ENCODE results near the gene SMYD3.
"Not testable (repeated sequence)": the region's sequence is repeated elsewhere in the genome, so short reads cannot be mapped to it uniquely, and the experiment has no call there.

The SMYD3 gene

DNA sequence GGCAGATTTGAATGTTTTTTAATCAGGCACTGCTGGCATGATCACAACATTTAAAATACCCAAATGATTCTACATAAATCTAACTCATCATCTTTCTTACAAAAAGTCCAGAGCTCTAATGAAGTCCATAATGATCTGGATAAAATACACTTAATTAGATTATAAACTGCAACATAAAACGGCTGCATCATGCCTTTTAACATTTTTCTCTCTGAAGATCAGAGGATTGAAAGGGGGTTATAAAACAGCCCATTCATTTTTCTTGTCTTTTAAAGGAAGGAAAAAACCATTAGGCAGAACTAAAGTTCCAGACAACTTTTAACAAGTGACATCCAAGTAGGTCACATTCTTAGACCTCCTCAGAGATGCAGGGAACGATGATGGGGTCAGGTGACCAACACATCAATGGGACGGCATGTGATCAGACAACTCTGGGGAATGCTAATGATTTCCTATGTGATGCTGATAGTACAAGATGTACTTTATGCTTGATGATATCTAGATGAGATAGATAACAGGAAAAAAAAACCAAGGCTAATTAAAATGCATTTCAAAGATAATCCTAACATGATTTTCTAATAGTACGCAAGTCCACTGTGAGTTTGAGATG lies 455.1 kb downstream of the SMYD3 start:
- no peak for DNase-seq

DNA sequence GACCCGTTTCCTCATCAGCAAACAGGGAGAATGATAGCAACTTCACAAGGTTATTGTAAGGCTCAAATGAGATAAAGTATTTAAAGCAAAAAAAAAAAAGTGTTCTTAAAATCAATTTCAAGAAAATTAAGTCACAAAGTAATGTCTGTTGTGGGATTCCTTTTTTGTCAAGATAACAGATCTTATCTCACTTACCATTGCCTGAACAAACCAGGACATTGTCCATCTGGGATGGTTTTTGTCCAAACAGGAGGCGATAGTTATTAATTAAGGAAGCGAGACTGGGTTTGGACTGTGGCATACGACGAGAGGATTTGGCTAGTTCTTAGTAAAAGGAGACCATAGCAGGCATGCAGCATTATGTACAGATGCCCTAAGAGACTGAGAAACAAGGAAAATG lies 458.4 kb downstream of the SMYD3 start:
- DNase-seq = no peak

GRCh38 chr1:246043556-246043955 lies 463.5 kb downstream of the SMYD3 start:
- DNase-seq = no peak

DNA sequence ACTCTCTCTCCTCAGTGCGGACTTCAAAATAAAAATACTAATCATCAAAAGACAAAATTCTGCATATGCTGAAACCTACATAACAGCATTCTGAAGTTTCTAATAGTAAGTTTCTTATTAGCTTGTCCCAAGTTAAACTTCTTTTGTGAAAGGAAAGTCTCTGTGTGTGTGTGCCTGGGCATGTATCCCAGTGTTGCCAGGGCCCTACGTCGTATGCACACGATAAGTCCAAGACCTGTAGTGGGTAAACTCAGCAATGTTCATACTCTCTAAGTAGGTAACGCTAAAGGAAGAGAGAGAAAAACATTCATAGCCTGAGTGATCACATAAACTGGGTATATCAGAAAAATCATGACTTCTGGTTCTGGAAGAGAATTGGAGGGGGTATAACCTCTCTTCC lies 465.7 kb downstream of the SMYD3 start:
- no peak for DNase-seq

GRCh38 chr1:246040200-246040890 lies 466.7 kb downstream of the SMYD3 start:
- DNase-seq = no peak

- DNase-seq = no peak
These were observed 467.5 kb downstream of the SMYD3 start for GRCh38 chr1:246039584-246039983.

GRCh38 chr1:246037832-246038231 lies 469.2 kb downstream of the SMYD3 start:
- DNase-seq = no peak

DNA sequence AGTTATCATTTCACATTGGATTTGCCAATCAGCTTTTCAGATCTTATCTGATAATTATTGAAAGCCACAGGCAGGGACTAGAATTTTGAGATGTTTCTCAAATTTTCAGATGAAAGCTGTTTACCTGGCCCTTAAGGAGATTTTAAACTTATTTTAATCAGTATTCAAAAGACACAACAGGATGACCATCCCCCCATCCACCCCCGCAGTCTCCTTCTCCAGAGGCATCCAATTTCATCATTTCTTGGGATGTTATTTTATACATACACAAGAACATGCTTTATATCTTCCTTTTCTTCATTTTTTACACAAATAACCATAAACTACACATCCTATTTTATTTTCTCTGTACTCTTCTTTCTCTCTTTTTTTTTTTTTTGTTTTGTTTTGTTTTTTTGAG lies 470.9 kb downstream of the SMYD3 start:
- DNase-seq = no peak

DNA sequence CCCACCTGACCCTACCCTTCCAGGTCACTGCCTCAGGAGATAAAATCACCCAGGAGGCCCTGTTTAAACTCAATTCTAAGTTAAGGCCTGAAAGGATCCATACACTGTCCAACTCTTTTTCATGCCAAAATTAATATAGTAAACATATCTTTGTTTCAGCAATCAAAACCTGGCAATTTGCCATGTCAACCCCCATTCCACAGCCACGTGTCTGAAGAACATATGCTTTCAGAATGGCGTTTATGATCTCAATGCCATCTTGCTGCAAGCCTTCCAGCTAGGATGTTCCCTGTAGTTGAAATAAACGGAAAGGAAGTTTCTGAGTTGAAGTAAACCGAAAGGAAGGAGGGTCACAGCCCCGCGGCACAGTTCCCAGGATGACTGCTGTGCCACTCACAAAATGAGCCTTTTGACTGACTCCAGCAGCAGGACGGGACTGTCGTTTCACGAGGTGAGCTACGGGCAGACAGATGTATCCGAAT lies 472.0 kb downstream of the SMYD3 start:
- no peak for DNase-seq

GRCh38 chr1:246034630-246035029 lies 472.4 kb downstream of the SMYD3 start:
- no peak for DNase-seq

DNA sequence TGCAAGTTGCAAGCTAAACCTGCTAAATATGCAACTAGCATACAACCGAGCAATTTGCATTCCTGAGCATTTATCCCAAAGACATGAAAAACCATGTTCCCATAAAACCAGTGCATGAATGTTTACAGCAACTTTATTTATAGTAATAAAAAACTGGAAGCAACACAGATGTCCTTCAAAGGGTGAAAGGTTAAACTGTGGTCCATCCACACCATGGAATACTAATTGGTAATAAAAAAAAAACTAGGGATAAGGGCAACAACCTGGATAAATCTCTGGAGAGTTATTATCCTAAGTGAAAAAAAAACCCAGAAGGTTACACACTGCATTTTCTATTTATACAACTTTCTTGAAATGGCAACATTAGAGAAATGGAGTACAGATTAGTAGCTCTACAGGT lies 474.1 kb downstream of the SMYD3 start:
- DNase-seq = no peak

GRCh38 chr1:246032031-246032551 lies 475.0 kb downstream of the SMYD3 start:
- DNase-seq = no peak

- no peak for DNase-seq
These were observed 477.5 kb downstream of the SMYD3 start for GRCh38 chr1:246029616-246030015.

DNA sequence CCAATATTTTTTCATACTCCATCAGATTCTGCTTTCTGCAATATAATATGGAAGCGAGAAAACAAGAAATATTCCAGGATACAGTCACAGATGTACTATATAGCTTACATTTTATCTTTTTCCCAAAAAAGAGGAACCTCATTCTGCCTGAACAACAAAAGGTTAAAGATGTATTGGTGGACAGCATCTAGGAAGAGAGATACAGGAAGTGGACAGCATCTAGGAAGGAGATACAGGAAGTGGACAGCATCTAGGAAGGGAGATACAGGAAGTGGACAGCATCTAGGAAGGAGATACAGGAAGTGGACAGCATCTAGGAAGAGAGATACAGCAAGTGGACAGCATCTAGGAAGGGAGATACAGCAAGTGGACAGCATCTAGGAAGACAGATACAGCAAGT lies 483.0 kb downstream of the SMYD3 start:
- DNase-seq = not testable (repeated sequence)

- no peak for DNase-seq
These were observed 486.7 kb downstream of the SMYD3 start for GRCh38 chr1:246020211-246020954.

GRCh38 chr1:246018146-246018545 lies 488.9 kb downstream of the SMYD3 start:
- DNase-seq = no peak

GRCh38 chr1:246012341-246012740 lies 494.7 kb downstream of the SMYD3 start:
- peak in 1 of 2 donors; percentile 34 for DNase-seq

DNA sequence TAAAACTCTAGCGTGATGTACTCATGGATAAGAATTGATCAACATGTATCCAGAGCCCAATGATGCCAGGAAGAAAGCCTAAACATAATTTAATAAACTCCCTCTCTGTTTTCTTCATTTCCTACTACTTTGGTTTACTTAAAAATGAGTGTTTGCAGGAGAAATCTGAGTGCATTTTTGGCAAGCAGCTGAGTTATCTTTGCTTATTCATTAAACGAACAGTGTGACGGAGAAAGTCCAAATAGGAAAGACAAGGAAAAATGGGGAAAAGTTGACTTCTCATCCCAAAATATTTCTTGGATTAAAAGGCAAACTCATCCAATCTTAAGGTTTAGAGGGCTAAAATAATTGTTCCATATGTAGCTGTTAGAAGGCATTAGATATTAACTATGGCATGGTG lies 496.7 kb downstream of the SMYD3 start:
- DNase-seq = no peak

DNA sequence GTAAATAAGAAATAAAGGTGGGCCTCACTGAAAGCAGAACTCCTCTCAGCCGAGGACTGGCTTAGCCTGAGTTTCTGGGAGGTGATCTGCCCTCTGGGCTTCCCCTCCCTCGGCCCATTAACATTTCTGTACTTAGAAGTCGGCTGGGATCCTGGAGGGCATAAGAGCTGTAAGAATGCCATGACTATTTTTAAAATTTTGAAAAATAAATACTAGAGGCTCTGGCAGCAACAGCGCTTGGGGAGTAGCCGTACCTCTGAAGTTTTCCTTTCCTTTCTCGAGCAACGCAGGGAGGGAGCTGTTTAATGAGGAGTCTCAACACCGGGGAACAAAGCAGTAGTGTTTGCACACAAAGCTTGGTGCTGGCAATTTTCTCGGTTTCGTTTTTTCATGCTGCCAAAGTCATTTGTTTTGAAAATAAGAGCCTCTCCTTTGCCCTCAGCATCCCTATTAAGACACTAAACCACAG lies 498.7 kb downstream of the SMYD3 start:
- DNase-seq = peak; percentile 31 to 48

DNA sequence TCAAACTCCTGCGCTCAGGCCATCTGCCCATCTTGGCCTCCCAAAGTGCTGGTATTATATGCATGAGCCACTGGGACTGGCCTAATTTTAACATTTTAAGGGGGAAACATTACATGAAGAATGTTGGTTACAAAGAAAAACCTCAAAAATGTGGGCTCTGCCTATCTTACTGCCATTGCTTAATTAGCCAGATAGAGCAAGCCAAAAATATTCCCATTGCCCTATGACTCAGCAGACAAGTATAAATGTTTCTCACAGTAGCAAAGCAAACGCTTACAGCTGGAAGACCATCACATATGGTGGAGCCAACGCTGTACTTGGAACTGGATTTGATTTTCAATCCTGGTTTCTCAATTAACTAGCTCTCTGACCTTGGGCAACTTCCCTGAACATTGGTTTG lies 502.0 kb downstream of the SMYD3 start:
- no peak for DNase-seq

- no peak for DNase-seq
These were observed 502.8 kb downstream of the SMYD3 start for GRCh38 chr1:246004301-246004700.

- DNase-seq = no peak
These were observed 503.7 kb downstream of the SMYD3 start for GRCh38 chr1:246003442-246003730.

DNA sequence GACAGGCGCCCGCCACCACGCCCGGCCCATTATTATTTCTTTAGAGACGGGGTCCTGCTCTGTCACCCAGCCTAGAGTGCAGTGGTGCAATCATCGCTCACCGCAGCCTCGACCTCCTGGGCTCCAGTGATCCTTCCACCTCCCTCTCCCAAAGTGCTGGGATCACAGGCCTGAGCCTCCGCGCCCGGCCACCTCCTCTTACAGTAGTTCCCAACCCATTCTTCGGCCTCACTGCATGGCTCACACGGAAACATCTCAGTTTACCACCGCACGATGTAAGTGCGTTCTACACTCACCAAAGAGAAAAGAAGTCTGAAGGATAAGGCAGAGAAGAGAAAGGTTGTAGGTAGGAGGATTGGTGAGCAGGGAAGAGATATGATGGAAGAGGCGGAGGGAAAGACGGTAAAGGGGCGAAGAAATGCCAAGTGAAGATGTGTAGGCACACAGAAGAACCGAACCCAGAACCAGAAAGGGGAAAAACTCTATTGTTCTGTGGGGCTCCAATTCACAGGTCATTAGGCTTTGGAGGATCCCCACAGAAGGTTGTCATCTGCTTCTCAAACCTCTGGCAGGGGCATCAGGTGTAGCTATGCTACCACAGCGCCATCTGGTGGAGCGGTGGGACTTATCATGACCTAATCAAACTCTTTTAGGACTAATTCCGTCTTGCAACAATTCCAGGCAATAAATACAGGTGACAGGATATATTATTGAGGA lies 504.2 kb downstream of the SMYD3 start:
- DNase-seq = peak; percentile 66 to 68

Measured in hippocampal formation (tissue), 2 donors.